HEK293 (cell line): ENCODE results near the gene AHSA1.

Source experiments
- CTCF ChIA-PET: fragments of 350-600 bp; formaldehyde crosslinking; extraction: SDS; loops from one replicate; lab custom pipeline; 2021; ENCODE audit warnings: antibody characterized with exemption; lab: Yijun Ruan, JAX
- POLR2A ChIA-PET: fragments of 300-600 bp; formaldehyde crosslinking; extraction: SDS; loops from one replicate; lab custom pipeline; 2020; ENCODE audit warnings: antibody characterized with exemption, inconsistent platforms; lab: Yijun Ruan, JAX
- H3K27ac ChIP-seq: fragments of 200-500 bp; sonication (Bioruptor generic); 2 replicates; pipeline ENCODE4 v1.5.1; 2014; ENCODE audit warnings: low read depth, low read length, control low read depth, inconsistent platforms; ENCODE audit errors: extremely low read depth
- H3K36me3 ChIP-seq, 2 experiments: fragments of 200-500 bp in 1 of 2; sonication (Bioruptor generic) in 1 of 2; 1 replicate in 1 of 2; 2 replicates in 1 of 2; pipeline ENCODE4 v1.5.1; 2014 to 2017; ENCODE audit warnings: inconsistent platforms in 2 of 2, low read length in 2 of 2; ENCODE audit not compliant: control insufficient read depth in 2 of 2, insufficient read depth in 1 of 2
- H3K4me1 ChIP-seq: fragments of 200-500 bp; sonication (Bioruptor generic); 2 replicates; pipeline ENCODE4 v1.5.1; 2014; ENCODE audit warnings: mild to moderate bottlenecking, low read length, inconsistent platforms; ENCODE audit not compliant: control insufficient read depth, insufficient read depth
- H3K4me3 ChIP-seq: 2 replicates; pipeline ENCODE4 v1.5.1; 2011; ENCODE audit warnings: low read depth, mild to moderate bottlenecking, control low read depth, low read length, moderate library complexity
- H3K9me3 ChIP-seq: fragments of 200-500 bp; sonication (Bioruptor generic); 2 replicates; pipeline ENCODE4 v1.5.1; 2014; ENCODE audit warnings: low read depth, low read length, inconsistent platforms; ENCODE audit not compliant: control insufficient read depth, insufficient read depth
- BCL11A ChIP-seq: fragments of 450-650 bp; formaldehyde crosslinking; IDR thresholded peaks from 2 replicates; pipeline ENCODE4 v1.5.1; 2016; ENCODE audit warnings: low read depth, missing biosample characterization, missing genetic modification characterization
- FEZF1 ChIP-seq: fragments of 450-650 bp; formaldehyde crosslinking; IDR thresholded peaks from 2 replicates; pipeline ENCODE4 v1.5.1; 2016; ENCODE audit warnings: missing biosample characterization, missing genetic modification characterization
- GLIS1 ChIP-seq: fragments of 450-650 bp; formaldehyde crosslinking; IDR thresholded peaks from 2 replicates; pipeline ENCODE4 v1.5.1; 2016; ENCODE audit warnings: missing biosample characterization, missing genetic modification characterization
- GLIS2 ChIP-seq: fragments of 450-650 bp; formaldehyde crosslinking; IDR thresholded peaks from 2 replicates; pipeline ENCODE4 v1.5.1; 2016; ENCODE audit warnings: missing biosample characterization, missing genetic modification characterization
- HOXC10 ChIP-seq: sonication (generic); formaldehyde crosslinking; IDR thresholded peaks from 2 replicates; pipeline ENCODE4 v1.8.1; 2023; ENCODE audit warnings: mild to moderate bottlenecking, missing genetic modification reagents
- YY2 ChIP-seq: fragments of 450-650 bp; formaldehyde crosslinking; IDR thresholded peaks from 2 replicates; pipeline ENCODE4 v1.5.1; 2016; ENCODE audit warnings: missing biosample characterization, missing genetic modification characterization
- ZBTB7A ChIP-seq: fragments of 450-650 bp; formaldehyde crosslinking; IDR thresholded peaks from 2 replicates; pipeline ENCODE4 v1.5.1; 2016; ENCODE audit warnings: low read depth, missing biosample characterization, missing genetic modification characterization
- ZFHX2 ChIP-seq: fragments of 450-650 bp; formaldehyde crosslinking; conservative IDR thresholded peaks from 2 replicates; pipeline ENCODE4 v1.5.1; 2016; ENCODE audit warnings: missing biosample characterization, missing genetic modification characterization
- ZFP41 ChIP-seq: fragments of 450-650 bp; formaldehyde crosslinking; IDR thresholded peaks from 2 replicates; pipeline ENCODE4 v1.5.1; 2016; ENCODE audit warnings: missing biosample characterization, missing genetic modification characterization, borderline replicate concordance
- ZFP69B ChIP-seq: fragments of 450-650 bp; formaldehyde crosslinking; IDR thresholded peaks from 2 replicates; pipeline ENCODE4 v1.5.1; 2016; ENCODE audit warnings: missing biosample characterization, missing genetic modification characterization
- ZNF155 ChIP-seq: fragments of 450-650 bp; formaldehyde crosslinking; IDR thresholded peaks from 2 replicates; pipeline ENCODE4 v1.5.1; 2016; ENCODE audit warnings: missing biosample characterization, missing genetic modification characterization
- ZNF341 ChIP-seq: fragments of 450-650 bp; formaldehyde crosslinking; IDR thresholded peaks from 2 replicates; pipeline ENCODE4; 2016; ENCODE audit warnings: low read depth, missing biosample characterization, missing genetic modification characterization
- ZNF560 ChIP-seq: fragments of 450-650 bp; formaldehyde crosslinking; IDR thresholded peaks from 2 replicates; pipeline ENCODE4 v1.5.1; 2017; ENCODE audit warnings: missing biosample characterization, missing genetic modification characterization, borderline replicate concordance
- ZNF610 ChIP-seq: fragments of 450-650 bp; formaldehyde crosslinking; IDR thresholded peaks from 2 replicates; pipeline ENCODE4 v1.5.1; 2016; ENCODE audit warnings: missing biosample characterization, missing genetic modification characterization, borderline replicate concordance
- ZNF654 ChIP-seq: fragments of 450-650 bp; formaldehyde crosslinking; IDR thresholded peaks from 2 replicates; pipeline ENCODE4 v1.5.1; 2016; ENCODE audit warnings: low read depth, missing biosample characterization, missing genetic modification characterization
- ZNF777 ChIP-seq: fragments of 450-650 bp; formaldehyde crosslinking; IDR thresholded peaks from 2 replicates; pipeline ENCODE4 v1.5.1; 2017; ENCODE audit warnings: missing biosample characterization, missing genetic modification characterization, borderline replicate concordance
- TF ChIP-seq, protein P1 (sequence below): fragments of 450-650 bp; formaldehyde crosslinking; conservative IDR thresholded peaks from 2 replicates; pipeline ENCODE4 v1.5.1; 2016; ENCODE audit warnings: low read depth, missing biosample characterization, missing genetic modification characterization
- TF ChIP-seq, protein P2 (sequence below): fragments of 450-650 bp; formaldehyde crosslinking; IDR thresholded peaks from 2 replicates; pipeline ENCODE4 v1.5.1; 2016; ENCODE audit warnings: missing biosample characterization, missing genetic modification characterization, low read depth
- TF ChIP-seq, protein P3 (sequence below): fragments of 450-650 bp; formaldehyde crosslinking; IDR thresholded peaks from 2 replicates; pipeline ENCODE4 v1.5.1; 2016; ENCODE audit warnings: missing biosample characterization, missing genetic modification characterization
- TF ChIP-seq, protein P4 (sequence below): sonication (generic); formaldehyde crosslinking; IDR thresholded peaks from 2 replicates; pipeline ENCODE4 v1.8.1; 2022; ENCODE audit warnings: mild to moderate bottlenecking, moderate library complexity, missing genetic modification reagents
- TF ChIP-seq, protein P5 (sequence below): fragments of 450-650 bp; formaldehyde crosslinking; IDR thresholded peaks from 2 replicates; pipeline ENCODE4 v1.5.1; 2016; ENCODE audit warnings: missing biosample characterization, missing genetic modification characterization

Gene AHSA1

DNA sequence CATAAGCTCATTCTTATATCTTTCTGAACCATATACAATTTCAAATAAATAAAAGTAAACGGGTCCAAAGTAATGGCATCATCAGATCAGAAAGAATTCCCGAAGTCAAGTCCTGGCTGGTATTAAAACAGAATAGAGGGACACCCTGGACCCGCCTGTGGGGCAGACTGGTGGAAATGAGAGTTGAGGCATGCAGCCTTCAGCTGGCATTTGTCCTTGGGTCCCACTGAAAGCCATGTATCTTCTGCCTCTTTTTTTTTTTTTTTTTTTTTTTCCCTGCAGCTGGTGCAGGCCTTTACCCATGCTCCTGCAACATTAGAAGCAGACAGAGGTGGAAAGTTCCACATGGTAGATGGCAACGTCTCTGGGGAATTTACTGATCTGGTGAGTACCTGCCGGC lies 9.9 kb downstream of the AHSA1 start:
- POLR2A ChIA-PET = interaction anchor here (0.6 to 0.7 kb wide), 2 partner anchors 14 to 171 kb away, joined by 3 to 4 read pairs; no protein-coding TSS in a partner anchor
- H3K9me3 ChIP-seq = no peaks in the 10 kb centered on the region
- no peak overlapping the region for H3K4me3 ChIP-seq
- no peak overlapping the region for H3K27ac ChIP-seq
- no peaks in the 10 kb centered on the region for H3K4me1 ChIP-seq
- peaks cover 54 to 65% of the 10 kb centered on the region in 2 experiments for H3K36me3 ChIP-seq
- TF ChIP-seq ZNF155 (tag by site-specific recombination) = no peak
- TF ChIP-seq ZFHX2 (tag by site-specific recombination) = no peak
- TF ChIP-seq BCL11A (tag by site-specific recombination) = no peak
- TF ChIP-seq, protein P1, sequence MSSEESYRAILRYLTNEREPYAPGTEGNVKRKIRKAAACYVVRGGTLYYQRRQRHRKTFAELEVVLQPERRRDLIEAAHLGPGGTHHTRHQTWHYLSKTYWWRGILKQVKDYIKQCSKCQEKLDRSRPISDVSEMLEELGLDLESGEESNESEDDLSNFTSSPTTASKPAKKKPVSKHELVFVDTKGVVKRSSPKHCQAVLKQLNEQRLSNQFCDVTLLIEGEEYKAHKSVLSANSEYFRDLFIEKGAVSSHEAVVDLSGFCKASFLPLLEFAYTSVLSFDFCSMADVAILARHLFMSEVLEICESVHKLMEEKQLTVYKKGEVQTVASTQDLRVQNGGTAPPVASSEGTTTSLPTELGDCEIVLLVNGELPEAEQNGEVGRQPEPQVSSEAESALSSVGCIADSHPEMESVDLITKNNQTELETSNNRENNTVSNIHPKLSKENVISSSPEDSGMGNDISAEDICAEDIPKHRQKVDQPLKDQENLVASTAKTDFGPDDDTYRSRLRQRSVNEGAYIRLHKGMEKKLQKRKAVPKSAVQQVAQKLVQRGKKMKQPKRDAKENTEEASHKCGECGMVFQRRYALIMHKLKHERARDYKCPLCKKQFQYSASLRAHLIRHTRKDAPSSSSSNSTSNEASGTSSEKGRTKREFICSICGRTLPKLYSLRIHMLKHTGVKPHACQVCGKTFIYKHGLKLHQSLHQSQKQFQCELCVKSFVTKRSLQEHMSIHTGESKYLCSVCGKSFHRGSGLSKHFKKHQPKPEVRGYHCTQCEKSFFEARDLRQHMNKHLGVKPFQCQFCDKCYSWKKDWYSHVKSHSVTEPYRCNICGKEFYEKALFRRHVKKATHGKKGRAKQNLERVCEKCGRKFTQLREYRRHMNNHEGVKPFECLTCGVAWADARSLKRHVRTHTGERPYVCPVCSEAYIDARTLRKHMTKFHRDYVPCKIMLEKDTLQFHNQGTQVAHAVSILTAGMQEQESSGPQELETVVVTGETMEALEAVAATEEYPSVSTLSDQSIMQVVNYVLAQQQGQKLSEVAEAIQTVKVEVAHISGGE (tag by site-specific recombination) = no peak
- TF ChIP-seq GLIS2 = no peak
- no peak for TF ChIP-seq YY2 (tag by site-specific recombination)
- TF ChIP-seq GLIS1 = no peak
- no peak for TF ChIP-seq HOXC10 (CRISPR knock-in tag)
- no peak for TF ChIP-seq ZNF560 (tag by site-specific recombination)
- TF ChIP-seq ZNF654 (tag by site-specific recombination) = no peak
- TF ChIP-seq ZFP41 (tag by site-specific recombination) = no peak
- TF ChIP-seq ZFP69B (tag by site-specific recombination) = no peak
- TF ChIP-seq ZNF777 (tag by site-specific recombination) = no peak
- no peak for TF ChIP-seq ZBTB7A
- TF ChIP-seq ZNF610 (tag by site-specific recombination) = no peak
- TF ChIP-seq, protein P2, sequence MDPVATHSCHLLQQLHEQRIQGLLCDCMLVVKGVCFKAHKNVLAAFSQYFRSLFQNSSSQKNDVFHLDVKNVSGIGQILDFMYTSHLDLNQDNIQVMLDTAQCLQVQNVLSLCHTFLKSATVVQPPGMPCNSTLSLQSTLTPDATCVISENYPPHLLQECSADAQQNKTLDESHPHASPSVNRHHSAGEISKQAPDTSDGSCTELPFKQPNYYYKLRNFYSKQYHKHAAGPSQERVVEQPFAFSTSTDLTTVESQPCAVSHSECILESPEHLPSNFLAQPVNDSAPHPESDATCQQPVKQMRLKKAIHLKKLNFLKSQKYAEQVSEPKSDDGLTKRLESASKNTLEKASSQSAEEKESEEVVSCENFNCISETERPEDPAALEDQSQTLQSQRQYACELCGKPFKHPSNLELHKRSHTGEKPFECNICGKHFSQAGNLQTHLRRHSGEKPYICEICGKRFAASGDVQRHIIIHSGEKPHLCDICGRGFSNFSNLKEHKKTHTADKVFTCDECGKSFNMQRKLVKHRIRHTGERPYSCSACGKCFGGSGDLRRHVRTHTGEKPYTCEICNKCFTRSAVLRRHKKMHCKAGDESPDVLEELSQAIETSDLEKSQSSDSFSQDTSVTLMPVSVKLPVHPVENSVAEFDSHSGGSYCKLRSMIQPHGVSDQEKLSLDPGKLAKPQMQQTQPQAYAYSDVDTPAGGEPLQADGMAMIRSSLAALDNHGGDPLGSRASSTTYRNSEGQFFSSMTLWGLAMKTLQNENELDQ = no peak
- CTCF ChIA-PET = interaction anchor here (0.6 to 1.6 kb wide), 2 partner anchors 8 to 90 kb away, joined by 5 to 8 read pairs; no protein-coding TSS in a partner anchor

DNA sequence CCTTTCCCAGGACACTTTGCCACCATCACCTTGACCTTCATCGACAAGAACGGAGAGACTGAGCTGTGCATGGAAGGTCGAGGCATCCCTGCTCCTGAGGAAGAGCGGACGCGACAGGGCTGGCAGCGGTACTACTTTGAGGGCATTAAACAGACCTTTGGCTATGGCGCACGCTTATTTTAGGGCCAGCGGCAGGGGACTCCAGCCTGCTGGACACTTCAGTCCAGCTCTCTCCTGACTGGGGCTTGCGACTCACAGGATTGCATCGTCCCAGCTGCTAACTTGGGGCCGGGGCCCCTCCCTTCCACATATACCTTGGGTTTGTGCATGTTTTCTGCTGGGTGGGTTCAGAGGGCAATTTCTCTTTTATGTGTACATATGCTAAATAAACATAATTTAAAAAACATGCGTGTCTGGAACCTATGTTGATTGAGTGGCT lies 11.2 kb downstream of the AHSA1 start:
- Histone ChIP-seq H3K4me1 (no peaks in the 10 kb centered on the region), H3K27ac (no peak overlapping the region), H3K4me3 (no peak overlapping the region), H3K36me3 (peaks cover 43 to 52% of the 10 kb centered on the region in 2 experiments), H3K9me3 (no peaks in the 10 kb centered on the region)
- POLR2A ChIA-PET = no interaction called here
- CTCF ChIA-PET = interaction anchor here (0.6 to 0.9 kb wide), 2 partner anchors 10 to 114 kb away, joined by 3 to 5 read pairs; no protein-coding TSS in a partner anchor
- TF ChIP-seq ZNF341 (tag by site-specific recombination) = no peak
- TF ChIP-seq FEZF1 (tag by site-specific recombination) = no peak
- TF ChIP-seq ZNF654 (tag by site-specific recombination) = no peak
- TF ChIP-seq, protein P3, sequence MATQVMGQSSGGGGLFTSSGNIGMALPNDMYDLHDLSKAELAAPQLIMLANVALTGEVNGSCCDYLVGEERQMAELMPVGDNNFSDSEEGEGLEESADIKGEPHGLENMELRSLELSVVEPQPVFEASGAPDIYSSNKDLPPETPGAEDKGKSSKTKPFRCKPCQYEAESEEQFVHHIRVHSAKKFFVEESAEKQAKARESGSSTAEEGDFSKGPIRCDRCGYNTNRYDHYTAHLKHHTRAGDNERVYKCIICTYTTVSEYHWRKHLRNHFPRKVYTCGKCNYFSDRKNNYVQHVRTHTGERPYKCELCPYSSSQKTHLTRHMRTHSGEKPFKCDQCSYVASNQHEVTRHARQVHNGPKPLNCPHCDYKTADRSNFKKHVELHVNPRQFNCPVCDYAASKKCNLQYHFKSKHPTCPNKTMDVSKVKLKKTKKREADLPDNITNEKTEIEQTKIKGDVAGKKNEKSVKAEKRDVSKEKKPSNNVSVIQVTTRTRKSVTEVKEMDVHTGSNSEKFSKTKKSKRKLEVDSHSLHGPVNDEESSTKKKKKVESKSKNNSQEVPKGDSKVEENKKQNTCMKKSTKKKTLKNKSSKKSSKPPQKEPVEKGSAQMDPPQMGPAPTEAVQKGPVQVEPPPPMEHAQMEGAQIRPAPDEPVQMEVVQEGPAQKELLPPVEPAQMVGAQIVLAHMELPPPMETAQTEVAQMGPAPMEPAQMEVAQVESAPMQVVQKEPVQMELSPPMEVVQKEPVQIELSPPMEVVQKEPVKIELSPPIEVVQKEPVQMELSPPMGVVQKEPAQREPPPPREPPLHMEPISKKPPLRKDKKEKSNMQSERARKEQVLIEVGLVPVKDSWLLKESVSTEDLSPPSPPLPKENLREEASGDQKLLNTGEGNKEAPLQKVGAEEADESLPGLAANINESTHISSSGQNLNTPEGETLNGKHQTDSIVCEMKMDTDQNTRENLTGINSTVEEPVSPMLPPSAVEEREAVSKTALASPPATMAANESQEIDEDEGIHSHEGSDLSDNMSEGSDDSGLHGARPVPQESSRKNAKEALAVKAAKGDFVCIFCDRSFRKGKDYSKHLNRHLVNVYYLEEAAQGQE (tag by site-specific recombination) = no peak
- TF ChIP-seq, protein P4, sequence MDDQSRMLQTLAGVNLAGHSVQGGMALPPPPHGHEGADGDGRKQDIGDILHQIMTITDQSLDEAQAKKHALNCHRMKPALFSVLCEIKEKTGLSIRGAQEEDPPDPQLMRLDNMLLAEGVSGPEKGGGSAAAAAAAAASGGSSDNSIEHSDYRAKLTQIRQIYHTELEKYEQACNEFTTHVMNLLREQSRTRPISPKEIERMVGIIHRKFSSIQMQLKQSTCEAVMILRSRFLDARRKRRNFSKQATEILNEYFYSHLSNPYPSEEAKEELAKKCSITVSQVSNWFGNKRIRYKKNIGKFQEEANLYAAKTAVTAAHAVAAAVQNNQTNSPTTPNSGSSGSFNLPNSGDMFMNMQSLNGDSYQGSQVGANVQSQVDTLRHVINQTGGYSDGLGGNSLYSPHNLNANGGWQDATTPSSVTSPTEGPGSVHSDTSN (CRISPR knock-in tag) = no peak
- TF ChIP-seq, protein P5, sequence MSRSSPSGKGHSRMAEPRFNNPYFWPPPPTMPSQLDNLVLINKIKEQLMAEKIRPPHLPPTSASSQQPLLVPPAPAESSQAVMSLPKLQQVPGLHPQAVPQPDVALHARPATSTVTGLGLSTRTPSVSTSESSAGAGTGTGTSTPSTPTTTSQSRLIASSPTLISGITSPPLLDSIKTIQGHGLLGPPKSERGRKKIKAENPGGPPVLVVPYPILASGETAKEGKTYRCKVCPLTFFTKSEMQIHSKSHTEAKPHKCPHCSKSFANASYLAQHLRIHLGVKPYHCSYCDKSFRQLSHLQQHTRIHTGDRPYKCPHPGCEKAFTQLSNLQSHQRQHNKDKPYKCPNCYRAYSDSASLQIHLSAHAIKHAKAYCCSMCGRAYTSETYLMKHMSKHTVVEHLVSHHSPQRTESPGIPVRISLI = no peak
